SK-N-SH (cell line): ENCODE results near the gene CAPG. TPM values are rescaled to one million over a fixed set of nuclear protein-coding genes. Genes with fewer than 3 reads are reported as not detected.

ENCODE experiments used
- CTCF ChIA-PET: fragments of 300-600, 350-600 bp; formaldehyde crosslinking; extraction: SDS; loops from one replicate; lab custom pipeline; 2021; lab: Yijun Ruan, JAX
- POLR2A ChIA-PET: fragments of 350-600 bp; sonication (Branson Sonifier 250); formaldehyde crosslinking; extraction: SDS; loops from one replicate; lab custom pipeline; 2020; ENCODE audit warnings: antibody characterized with exemption, inconsistent platforms; lab: Yijun Ruan, JAX
- DNase-seq: peaks from one replicate; pipeline ENCODE4 v3.0.0; 2012
- H2AFZ ChIP-seq: fragments of 200-600 bp; sonication (generic); 2 replicates; pipeline ENCODE4 v1.8.1; 2016; ENCODE audit warnings: antibody characterized with exemption, mild to moderate bottlenecking, low read depth
- H3F3A ChIP-seq: fragments of 200-600 bp; sonication (generic); replicated peaks from 2 replicates; pipeline ENCODE3; 2016; ENCODE audit warnings: antibody characterized with exemption, mild to moderate bottlenecking; ENCODE audit not compliant: insufficient read depth
- H3K27ac ChIP-seq, 2 experiments: fragments of 200-500 bp in 1 of 2; fragments of 200-600 bp in 1 of 2; sonication (Bioruptor generic) in 1 of 2; sonication (generic), shearing (Covaris generic) in 1 of 2; 2 replicates each; pipeline versions ENCODE4 v1.5.1 to v1.6.1; 2014 to 2016; ENCODE audit warnings: low read depth in 2 of 2, inconsistent platforms in 1 of 2, low read length in 1 of 2, mild to moderate bottlenecking in 1 of 2, mixed read lengths in 1 of 2
- H3K27me3 ChIP-seq: fragments of 200-600 bp; sonication (generic), shearing (Covaris generic); 2 replicates; pipeline ENCODE4 v1.6.1; 2016; ENCODE audit warnings: mixed run types; ENCODE audit not compliant: insufficient read depth
- H3K36me3 ChIP-seq, 2 experiments: fragments of 200-500 bp in 1 of 2; fragments of 200-600 bp in 1 of 2; sonication (Bioruptor generic) in 1 of 2; sonication (generic) in 1 of 2; replicated peaks in 1 of 2; 2 replicates each; pipeline versions ENCODE3 to v1.5.1; 2014 to 2016; ENCODE audit warnings: low read length in 1 of 2, mild to moderate bottlenecking in 1 of 2; ENCODE audit not compliant: insufficient read depth in 2 of 2, control insufficient read depth in 1 of 2
- H3K4me1 ChIP-seq, 2 experiments: fragments of 200-500 bp in 1 of 2; fragments of 200-600 bp in 1 of 2; sonication (Bioruptor generic) in 1 of 2; sonication (generic), shearing (Covaris generic) in 1 of 2; 2 replicates each; pipeline versions ENCODE4 v1.5.1 to v1.6.1; 2014 to 2016; ENCODE audit warnings: low read depth in 1 of 2, low read length in 1 of 2, mixed run types in 1 of 2; ENCODE audit not compliant: insufficient read depth in 2 of 2, control insufficient read depth in 1 of 2
- H3K4me2 ChIP-seq: fragments of 200-600 bp; sonication (generic), shearing (Covaris generic); 2 replicates; pipeline ENCODE4 v1.6.1; 2017; ENCODE audit warnings: mixed run types
- H3K4me3 ChIP-seq, 2 experiments: fragments of 200-500 bp in 1 of 2; fragments of 200-600 bp in 1 of 2; sonication (Bioruptor generic) in 1 of 2; sonication (generic), shearing (Covaris generic) in 1 of 2; 2 replicates each; pipeline versions ENCODE4 v1.5.1 to v1.8.1; 2014 to 2016; ENCODE audit warnings: low read depth in 2 of 2, inconsistent platforms in 1 of 2, low read length in 1 of 2, mild to moderate bottlenecking in 1 of 2, mixed read lengths in 1 of 2, moderate library complexity in 1 of 2
- H3K79me2 ChIP-seq: fragments of 200-600 bp; sonication (generic); 2 replicates; pipeline ENCODE4 v1.8.1; 2017; ENCODE audit warnings: mild to moderate bottlenecking; ENCODE audit not compliant: insufficient read depth
- H3K9ac ChIP-seq: fragments of 200-600 bp; sonication (generic); 2 replicates; pipeline ENCODE4 v1.6.1; 2017; ENCODE audit warnings: mixed run types
- H3K9me2 ChIP-seq: fragments of 200-600 bp; sonication (generic); 2 replicates; pipeline ENCODE4 v1.6.1; 2017; ENCODE audit warnings: mixed run types
- H3K9me3 ChIP-seq: fragments of 200-600 bp; sonication (generic); 2 replicates; pipeline ENCODE4 v1.6.1; 2017; ENCODE audit warnings: mixed run types, mild to moderate bottlenecking, moderate library complexity
- H4K20me1 ChIP-seq: fragments of 200-600 bp; sonication (generic); 2 replicates; pipeline ENCODE4 v1.6.1; 2017; ENCODE audit warnings: mild to moderate bottlenecking, mixed run types; ENCODE audit not compliant: insufficient read depth
- EZH2phosphoT487 ChIP-seq: fragments of 200-600 bp; sonication (generic); IDR thresholded peaks from 2 replicates; pipeline ENCODE4 v1.6.1; 2017; ENCODE audit warnings: low read depth, mixed run types, mild to moderate bottlenecking, antibody characterized with exemption, moderate library complexity, borderline replicate concordance
- FOSL2 ChIP-seq: IDR thresholded peaks from 2 replicates; pipeline ENCODE4 v1.4.0; 2012; ENCODE audit warnings: low read depth, mild to moderate bottlenecking, moderate library complexity, borderline replicate concordance
- FOXJ3 ChIP-seq: sonication (generic); formaldehyde crosslinking; IDR thresholded peaks from 2 replicates; pipeline ENCODE4 v1.5.1; 2020; ENCODE audit warnings: mild to moderate bottlenecking, missing genetic modification reagents
- FOXM1 ChIP-seq: IDR thresholded peaks from 2 replicates; pipeline ENCODE4 v1.4.0; 2012; ENCODE audit warnings: low read depth, mild to moderate bottlenecking
- GATA2 ChIP-seq: sonication (generic); formaldehyde crosslinking; IDR thresholded peaks from 2 replicates; pipeline ENCODE4 v1.5.0; 2020; ENCODE audit warnings: mild to moderate bottlenecking, missing genetic modification reagents
- POLR2AphosphoS5 ChIP-seq: IDR thresholded peaks from 2 replicates; pipeline ENCODE4 v1.6.1; 2012; ENCODE audit warnings: low read depth, low read length
- RAD21 ChIP-seq: IDR thresholded peaks from 2 replicates; pipeline ENCODE4 v1.6.1; 2012; ENCODE audit warnings: mild to moderate bottlenecking, low read length
- RCOR1 ChIP-seq: fragments of 150-350 bp; IDR thresholded peaks from 2 replicates; pipeline ENCODE4 v1.6.1; 2017; ENCODE audit warnings: antibody characterized with exemption, low read length
- SMC3 ChIP-seq: IDR thresholded peaks from 2 replicates; pipeline ENCODE4 v1.6.1; 2012; ENCODE audit warnings: low read depth, low read length, improper control_type of control experiment
- TCF12 ChIP-seq: IDR thresholded peaks from 2 replicates; pipeline ENCODE4 v1.4.0; 2012
- YY1 ChIP-seq: IDR thresholded peaks from 2 replicates; pipeline ENCODE4 v1.4.0; 2012; ENCODE audit warnings: low read depth, mild to moderate bottlenecking
- WGBS: methylation state at CpG from one replicate; pipeline ENCODE4 v1.1.6; 2017; ENCODE audit warnings: low lambda C conversion rate; 5-methylcytosine and 5-hydroxymethylcytosine counted together
- polyA plus RNA-seq, 3 experiments: library from polyadenylated mRNA; depleted of rRNA; stranded (reverse); fragments of >200 nt; gene quantifications; 2 replicates each; pipeline ENCODE4 v1.2.3, GENCODE V29; 2012
- TF ChIP-seq, protein P1 (sequence below): fragments of 200-600 bp; sonication (generic); IDR thresholded peaks from 2 replicates; pipeline ENCODE4 v1.6.1; 2017; ENCODE audit warnings: antibody characterized with exemption, mild to moderate bottlenecking, moderate library complexity
- TF ChIP-seq, protein P2 (sequence below): IDR thresholded peaks from 2 replicates; pipeline ENCODE4; 2012
- TF ChIP-seq, protein P3 (sequence below): fragments of 150-350 bp; IDR thresholded peaks from 2 replicates; pipeline ENCODE4 v1.6.1; 2017; ENCODE audit warnings: antibody characterized with exemption, low read length, low read depth, borderline replicate concordance

CAPG gene
- polyA plus RNA-seq, 1 of the 3 experiments (the other 2 are of a cell fraction), result 1.2 TPM

DNA sequence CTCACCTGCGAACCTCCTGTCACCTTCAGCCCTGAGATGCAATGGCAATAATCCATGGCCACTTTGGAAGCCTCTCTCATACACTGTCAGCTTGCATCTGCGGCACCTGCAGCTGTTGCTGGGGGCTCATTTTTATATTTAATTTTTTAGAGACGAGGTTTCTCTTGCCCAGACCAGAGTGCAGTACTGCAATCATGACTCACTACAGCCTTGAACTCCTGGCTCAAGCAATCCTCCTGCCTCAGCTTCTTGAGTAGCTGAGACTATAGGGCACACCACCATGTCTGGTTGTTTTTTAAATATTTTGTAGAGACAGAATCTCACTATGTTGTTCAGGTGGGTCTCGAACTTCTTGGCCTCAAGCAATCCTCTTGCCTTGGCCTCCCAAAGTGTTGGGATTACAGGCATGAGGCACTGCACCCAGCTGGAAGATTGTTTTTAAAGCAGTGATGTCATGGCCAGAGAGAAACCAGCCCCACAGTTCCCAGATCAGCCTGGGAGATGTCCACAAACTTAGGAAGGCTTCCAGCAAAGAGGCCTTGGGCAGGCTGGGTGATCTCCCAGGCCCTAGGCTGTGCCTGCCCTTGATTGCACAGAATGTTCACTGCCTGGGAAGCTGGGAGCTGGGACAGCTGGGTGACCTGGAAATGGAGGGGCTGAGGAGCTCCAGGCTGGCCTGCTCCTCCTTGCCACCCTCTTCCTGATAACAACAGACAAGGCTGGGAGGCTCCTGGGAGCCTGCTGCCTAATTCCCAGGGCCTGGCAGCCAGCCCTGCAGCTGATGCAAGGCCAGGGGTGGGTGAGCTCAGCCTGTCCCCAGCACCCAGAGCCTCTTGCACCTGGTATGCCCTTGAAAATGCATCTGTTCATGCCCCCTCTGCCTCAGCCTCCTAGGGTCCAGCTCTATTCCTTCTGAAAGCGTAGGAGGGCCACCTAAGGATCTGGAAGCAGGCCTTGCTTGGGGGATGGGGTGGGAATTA, 35.4 kb upstream of the CAPG start (continued):
- TF ChIP-seq, protein P1, sequence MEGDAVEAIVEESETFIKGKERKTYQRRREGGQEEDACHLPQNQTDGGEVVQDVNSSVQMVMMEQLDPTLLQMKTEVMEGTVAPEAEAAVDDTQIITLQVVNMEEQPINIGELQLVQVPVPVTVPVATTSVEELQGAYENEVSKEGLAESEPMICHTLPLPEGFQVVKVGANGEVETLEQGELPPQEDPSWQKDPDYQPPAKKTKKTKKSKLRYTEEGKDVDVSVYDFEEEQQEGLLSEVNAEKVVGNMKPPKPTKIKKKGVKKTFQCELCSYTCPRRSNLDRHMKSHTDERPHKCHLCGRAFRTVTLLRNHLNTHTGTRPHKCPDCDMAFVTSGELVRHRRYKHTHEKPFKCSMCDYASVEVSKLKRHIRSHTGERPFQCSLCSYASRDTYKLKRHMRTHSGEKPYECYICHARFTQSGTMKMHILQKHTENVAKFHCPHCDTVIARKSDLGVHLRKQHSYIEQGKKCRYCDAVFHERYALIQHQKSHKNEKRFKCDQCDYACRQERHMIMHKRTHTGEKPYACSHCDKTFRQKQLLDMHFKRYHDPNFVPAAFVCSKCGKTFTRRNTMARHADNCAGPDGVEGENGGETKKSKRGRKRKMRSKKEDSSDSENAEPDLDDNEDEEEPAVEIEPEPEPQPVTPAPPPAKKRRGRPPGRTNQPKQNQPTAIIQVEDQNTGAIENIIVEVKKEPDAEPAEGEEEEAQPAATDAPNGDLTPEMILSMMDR, result no peak
- TF ChIP-seq RCOR1 (no peak), POLR2AphosphoS5 (no peak)

DNA sequence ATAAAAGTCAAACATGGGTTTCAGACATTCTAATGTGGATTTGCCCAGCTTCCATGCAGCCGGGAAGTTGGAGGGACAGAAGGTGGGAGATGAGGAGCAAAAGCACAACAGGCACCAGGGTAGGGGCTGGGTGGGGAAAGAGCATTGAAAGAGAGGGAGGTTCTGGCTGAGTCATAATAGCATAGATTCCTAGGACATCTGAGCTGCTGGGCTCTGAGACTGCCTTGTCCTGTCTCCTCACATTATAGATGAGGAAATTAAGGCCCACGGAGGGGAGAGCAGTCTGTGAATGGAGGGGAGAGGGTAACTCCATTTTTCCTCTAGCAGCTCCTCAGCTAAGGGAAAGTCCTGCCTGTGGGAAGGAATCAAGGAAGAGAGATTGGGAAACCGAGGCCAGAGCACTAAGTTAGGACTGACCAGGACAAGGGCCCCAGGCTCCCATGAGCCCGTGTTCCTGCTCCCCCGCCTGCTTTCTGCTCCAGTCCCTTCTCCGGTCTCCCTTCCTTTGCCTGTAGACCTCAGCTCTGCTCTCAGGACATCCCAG, 34.5 kb upstream of the CAPG start:
- Histone ChIP-seq H3F3A (peaks cover 6% of the 10 kb centered on the region), H3K9me2 (no peaks in the 10 kb centered on the region), H3K4me2 (0 out of 2 replicates have a peak overlapping the region, but pooled peaks have one; percentile 8), H3K79me2 (no peaks in the 10 kb centered on the region), H3K9ac (no peak overlapping the region), H4K20me1 (no peaks in the 10 kb centered on the region), H3K36me3 (no peaks in the 10 kb centered on the region), H3K9me3 (no peaks in the 10 kb centered on the region), H3K27ac (peak overlapping the region in 1 of 2 experiments; percentile 90; a peak in 2 of 4 replicates), H3K4me3 (no peak overlapping the region), H2AFZ (no peak overlapping the region), H3K4me1 (peaks cover 18 to 33% of the 10 kb centered on the region in 2 experiments; a peak in 2 of 4 replicates), H3K27me3 (no peaks in the 10 kb centered on the region)
- TF ChIP-seq, protein P2, sequence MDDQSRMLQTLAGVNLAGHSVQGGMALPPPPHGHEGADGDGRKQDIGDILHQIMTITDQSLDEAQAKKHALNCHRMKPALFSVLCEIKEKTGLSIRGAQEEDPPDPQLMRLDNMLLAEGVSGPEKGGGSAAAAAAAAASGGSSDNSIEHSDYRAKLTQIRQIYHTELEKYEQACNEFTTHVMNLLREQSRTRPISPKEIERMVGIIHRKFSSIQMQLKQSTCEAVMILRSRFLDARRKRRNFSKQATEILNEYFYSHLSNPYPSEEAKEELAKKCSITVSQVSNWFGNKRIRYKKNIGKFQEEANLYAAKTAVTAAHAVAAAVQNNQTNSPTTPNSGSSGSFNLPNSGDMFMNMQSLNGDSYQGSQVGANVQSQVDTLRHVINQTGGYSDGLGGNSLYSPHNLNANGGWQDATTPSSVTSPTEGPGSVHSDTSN, result peak; percentile 61
- TF ChIP-seq FOSL2, result peak; percentile 17; the same call in 1 of the 2 replicates
- no peak for TF ChIP-seq SMC3
- POLR2A ChIA-PET, result interaction anchor here (1.4 to 4.6 kb wide), 4 partner anchors 11 to 101 kb away, joined by 6 to 90 read pairs (median 24); partner anchors contain the start of gene MAT2A
- CTCF ChIA-PET, result interaction anchor here (3.4 kb wide), 1 partner anchor 25 kb away, joined by 10 read pairs; the partner anchor contains the start of gene SH2D6
- no peak for DNase-seq
- 71% methylated on average over 6 of the region's 6 CpGs for WGBS

DNA sequence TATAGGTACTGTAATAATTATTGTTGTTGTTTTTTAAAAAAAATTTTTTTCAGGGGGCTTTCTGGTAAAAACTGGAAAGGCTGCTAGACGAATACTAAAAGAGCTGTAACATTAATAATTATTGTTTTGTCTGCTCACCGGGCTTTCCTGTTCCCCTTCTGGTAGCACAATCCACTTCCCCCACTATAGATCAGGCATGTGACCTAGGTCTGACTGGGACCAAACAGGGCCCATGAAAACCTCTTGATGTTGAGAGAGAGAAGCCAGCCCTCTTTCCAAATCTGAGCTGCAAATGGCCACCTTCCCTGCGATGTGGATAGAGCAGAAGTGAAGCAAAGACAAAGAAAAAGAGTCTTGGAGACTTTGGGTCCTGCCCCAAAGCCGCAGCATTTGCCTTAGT, 31.7 kb upstream of the CAPG start:
- no peaks in the 10 kb centered on the region for H3K79me2 ChIP-seq
- H2AFZ ChIP-seq, result no peak overlapping the region
- H3K9ac ChIP-seq, result no peak overlapping the region
- H3K27ac ChIP-seq, result no peak overlapping the region
- 81% methylated on average over 4 of the region's 4 CpGs for WGBS
- no peaks in the 10 kb centered on the region for H3K9me3 ChIP-seq
- no peak overlapping the region for H3K4me2 ChIP-seq
- peaks cover 10% of the 10 kb centered on the region for H3F3A ChIP-seq
- peaks cover 30 to 48% of the 10 kb centered on the region in 2 experiments; a peak in 3 of 4 replicates for H3K4me1 ChIP-seq
- no peak overlapping the region for H3K4me3 ChIP-seq
- no peak for DNase-seq
- no peaks in the 10 kb centered on the region for H4K20me1 ChIP-seq
- ChIA-PET POLR2A (interaction anchor here (0.8 to 2.7 kb wide), 2 partner anchors 10 to 98 kb away, joined by 3 to 16 read pairs; partner anchors contain the start of gene MAT2A), CTCF (interaction anchor here (1.1 to 2.2 kb wide), 3 partner anchors 97 to 110 kb away, joined by 3 to 10 read pairs (median 6); partner anchors contain the start of gene MAT2A)
- no peaks in the 10 kb centered on the region for H3K27me3 ChIP-seq
- H3K9me2 ChIP-seq, result no peaks in the 10 kb centered on the region
- no peaks in the 10 kb centered on the region for H3K36me3 ChIP-seq
- TF ChIP-seq SMC3, result no peak
- TF ChIP-seq GATA2, result no peak
- no peak for TF ChIP-seq EZH2phosphoT487
- TF ChIP-seq TCF12, result no peak
- no peak for TF ChIP-seq RAD21
- TF ChIP-seq FOSL2, result no peak
- TF ChIP-seq FOXM1, result no peak
- no peak for TF ChIP-seq YY1
- TF ChIP-seq, protein P3, sequence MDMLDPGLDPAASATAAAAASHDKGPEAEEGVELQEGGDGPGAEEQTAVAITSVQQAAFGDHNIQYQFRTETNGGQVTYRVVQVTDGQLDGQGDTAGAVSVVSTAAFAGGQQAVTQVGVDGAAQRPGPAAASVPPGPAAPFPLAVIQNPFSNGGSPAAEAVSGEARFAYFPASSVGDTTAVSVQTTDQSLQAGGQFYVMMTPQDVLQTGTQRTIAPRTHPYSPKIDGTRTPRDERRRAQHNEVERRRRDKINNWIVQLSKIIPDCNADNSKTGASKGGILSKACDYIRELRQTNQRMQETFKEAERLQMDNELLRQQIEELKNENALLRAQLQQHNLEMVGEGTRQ, result no peak
- no peak for TF ChIP-seq FOXJ3 (CRISPR knock-in tag)
- TF ChIP-seq, protein P1, result no peak
- TF ChIP-seq, protein P2, result no peak
